ENCODE data around the gene CAPN9. TPM values are rescaled to one million over a fixed set of nuclear protein-coding genes. Genes with fewer than 3 reads are reported as not detected.
"Not testable (repeated sequence)": the region's sequence is repeated elsewhere in the genome, so short reads cannot be mapped to it uniquely, and the experiment has no call there.

The CAPN9 gene
- total RNA-seq, 2 donors from 2014 or later, result 46.3 to 53.6 TPM

DNA sequence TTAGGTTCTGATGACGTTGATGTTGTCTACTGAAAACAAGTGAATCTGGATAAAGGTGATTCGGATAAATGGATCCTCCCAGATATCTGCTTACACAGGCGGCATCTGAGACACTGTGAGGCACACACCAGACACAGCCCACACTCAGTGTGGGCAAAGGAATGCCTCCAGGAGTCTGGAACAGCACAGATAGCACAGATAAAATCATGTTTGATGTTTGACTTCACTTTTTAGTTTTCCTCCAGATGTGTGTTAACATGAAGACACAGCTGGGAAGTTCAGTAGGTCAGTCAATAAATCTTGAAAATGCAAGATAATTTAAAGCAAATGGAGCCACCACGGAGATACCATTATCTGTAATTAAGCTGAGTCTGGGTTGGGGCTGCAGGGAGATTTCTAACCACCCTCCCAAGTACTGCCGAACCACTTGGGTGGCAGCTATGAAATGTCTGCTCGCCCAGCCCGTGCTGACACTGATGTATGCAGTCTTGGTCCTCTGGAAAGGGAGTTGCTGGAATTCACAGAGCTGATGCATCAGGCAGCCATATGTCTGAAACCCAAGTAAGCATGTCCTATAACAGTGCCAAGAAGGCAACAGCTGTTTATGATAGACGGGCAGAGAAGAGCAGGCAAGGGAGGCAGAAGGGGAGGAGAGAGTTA is 11.7 kb downstream of the CAPN9 start:
- DNase-seq, result no peak
- intact Hi-C loops (cut with DNase I, micrococcal nuclease), result loop anchor here in 1 of 2 donors (10.0 kb wide), 1 partner anchor 114 kb away; the partner anchor contains the start of gene COG2
- no peak for ATAC-seq

DNA sequence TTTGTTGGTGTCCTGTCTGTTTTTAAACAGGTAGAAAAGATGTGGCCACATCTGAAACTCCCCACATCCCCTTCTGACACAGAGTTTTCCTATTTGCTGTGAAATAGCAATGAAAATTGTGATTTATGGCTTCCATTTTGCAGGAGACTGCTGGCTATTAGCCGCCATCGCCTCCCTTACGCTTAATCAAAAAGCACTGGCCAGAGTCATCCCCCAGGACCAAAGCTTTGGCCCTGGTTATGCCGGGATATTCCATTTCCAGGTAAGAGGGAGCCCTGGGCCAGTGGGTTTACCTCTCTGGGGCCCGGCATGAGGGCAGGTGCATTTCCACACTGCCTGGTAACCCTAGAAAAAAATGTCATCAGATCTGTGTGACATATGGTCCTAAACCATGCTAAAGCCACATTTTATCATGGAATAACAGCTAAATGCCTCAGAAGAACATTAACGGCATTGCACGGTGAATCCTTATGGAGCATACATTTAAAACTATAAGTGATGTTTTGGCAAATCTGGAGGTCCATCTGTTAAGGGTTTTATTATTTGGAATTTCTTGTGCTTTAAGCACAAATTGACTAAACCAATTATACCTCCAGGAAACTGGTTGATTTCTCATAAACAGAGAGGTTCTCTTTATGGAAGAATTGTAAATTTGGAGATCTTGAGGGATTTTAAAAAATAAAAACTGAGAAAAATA is 12.3 kb downstream of the CAPN9 start:
- intact Hi-C loops (cut with DNase I, micrococcal nuclease), result loop anchor here in 1 of 2 donors (10.0 kb wide), 1 partner anchor 115 kb away; the partner anchor contains the start of gene COG2
- ATAC-seq, result no peak
- DNase-seq, result no peak

DNA sequence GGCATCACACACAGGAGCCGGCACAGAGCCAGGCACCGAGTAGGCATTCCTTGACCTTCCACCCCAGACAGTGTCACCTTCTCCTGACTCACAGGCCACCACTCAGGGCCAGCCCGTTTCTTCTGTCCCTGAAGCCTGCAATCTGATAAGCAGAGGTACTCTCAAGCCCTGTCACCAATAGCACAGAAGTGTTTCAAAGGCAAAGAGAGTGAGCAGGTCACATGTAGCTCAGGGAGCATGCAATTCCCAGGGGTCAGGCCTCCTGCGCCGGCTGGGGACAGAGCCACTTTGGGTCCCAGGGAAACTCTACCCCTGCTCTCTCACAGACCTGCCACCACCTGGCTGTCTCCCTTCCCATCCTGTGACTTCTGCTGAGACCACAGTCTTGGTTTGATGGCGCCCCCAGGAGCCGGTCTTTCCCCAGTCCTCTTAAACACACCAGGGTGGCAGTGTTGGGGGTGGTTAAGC is 13.2 kb downstream of the CAPN9 start:
- peak; percentile 59 for ATAC-seq
- no peak for DNase-seq
- intact Hi-C loops (cut with DNase I, micrococcal nuclease), result no loop called here

DNA sequence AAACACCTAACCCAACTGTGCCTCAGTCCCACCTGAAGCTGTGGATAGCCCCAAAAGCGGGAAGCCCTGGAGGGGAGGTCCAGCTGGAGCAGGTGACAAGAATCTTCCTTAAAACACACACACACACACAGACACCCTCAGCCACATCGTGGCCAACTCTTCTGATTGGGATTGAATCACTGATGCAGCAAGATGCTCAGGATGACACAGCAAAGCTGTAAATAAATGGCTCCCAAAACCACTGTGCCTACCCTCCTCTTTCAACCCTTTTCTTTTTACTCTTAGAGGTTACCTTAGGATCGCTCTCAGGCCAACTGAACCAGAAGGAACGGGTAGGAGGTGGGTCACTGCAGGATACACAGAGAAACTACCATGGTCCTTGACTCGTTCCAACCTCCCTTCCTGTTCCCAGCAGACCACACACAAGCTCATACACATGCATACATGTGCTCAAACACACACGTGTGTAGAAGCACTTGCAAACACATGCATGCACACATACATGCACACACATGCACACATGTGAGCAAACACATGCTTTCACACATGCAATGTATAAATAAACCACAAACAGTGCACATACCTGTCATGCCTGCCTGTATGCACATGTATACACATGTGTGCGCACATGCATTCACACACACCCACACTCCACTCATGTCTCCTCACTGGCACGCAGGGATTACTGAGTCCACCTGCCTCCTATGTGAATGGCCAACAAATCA is 14.4 kb downstream of the CAPN9 start:
- ATAC-seq, result no peak

GRCh38 chr1:230763927-230764591 is 16.9 kb downstream of the CAPN9 start:
- intact Hi-C loops (cut with DNase I, micrococcal nuclease), result no loop called here
- no peak for DNase-seq
- ATAC-seq, result no peak

More for the DNA sequence above, 14.4 kb downstream of the CAPN9 start:
- intact Hi-C loops (cut with DNase I, micrococcal nuclease), result no loop called here
- DNase-seq, result no peak

- DNase-seq (no peak), ATAC-seq (no peak)
- intact Hi-C loops (cut with DNase I, micrococcal nuclease), result no loop called here
Measured at GRCh38 chr1:230766318-230766717, 19.1 kb downstream of the CAPN9 start.

GRCh38 chr1:230767859-230768612 is 20.8 kb downstream of the CAPN9 start:
- DNase-seq, ATAC-seq: not testable (repeated sequence)

GRCh38 chr1:230768903-230769570 is 21.8 kb downstream of the CAPN9 start:
- no peak for DNase-seq
- ATAC-seq, result no peak
- intact Hi-C loops (cut with DNase I, micrococcal nuclease), result no loop called here

More at GRCh38 chr1:230767859-230768612, 20.8 kb downstream of the CAPN9 start:
- intact Hi-C loops (cut with DNase I, micrococcal nuclease), result not testable (repeated sequence)

DNA sequence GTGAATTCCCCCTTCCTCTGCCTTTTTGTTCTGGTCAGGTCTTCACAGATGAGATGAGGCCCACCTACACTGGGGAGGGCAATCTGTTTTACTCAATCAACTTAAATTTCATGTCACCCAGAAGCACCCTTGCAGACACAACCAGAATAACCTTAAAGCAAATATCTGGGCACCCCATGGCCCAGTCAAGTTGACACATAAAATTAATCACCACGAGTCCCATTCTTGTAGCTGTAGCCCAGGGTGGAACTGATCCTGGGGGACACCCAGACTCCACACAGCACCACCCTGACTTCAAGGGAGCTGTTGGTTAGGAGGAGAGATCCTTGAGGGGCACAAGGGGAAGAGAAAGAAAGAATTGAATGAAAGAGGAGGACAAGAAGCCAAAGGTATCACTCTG is 23.1 kb downstream of the CAPN9 start:
- intact Hi-C loops (cut with DNase I, micrococcal nuclease), result loop anchor here in 1 of 2 donors (10.0 kb wide), 1 partner anchor 86 kb away; no protein-coding TSS in a partner anchor

DNA sequence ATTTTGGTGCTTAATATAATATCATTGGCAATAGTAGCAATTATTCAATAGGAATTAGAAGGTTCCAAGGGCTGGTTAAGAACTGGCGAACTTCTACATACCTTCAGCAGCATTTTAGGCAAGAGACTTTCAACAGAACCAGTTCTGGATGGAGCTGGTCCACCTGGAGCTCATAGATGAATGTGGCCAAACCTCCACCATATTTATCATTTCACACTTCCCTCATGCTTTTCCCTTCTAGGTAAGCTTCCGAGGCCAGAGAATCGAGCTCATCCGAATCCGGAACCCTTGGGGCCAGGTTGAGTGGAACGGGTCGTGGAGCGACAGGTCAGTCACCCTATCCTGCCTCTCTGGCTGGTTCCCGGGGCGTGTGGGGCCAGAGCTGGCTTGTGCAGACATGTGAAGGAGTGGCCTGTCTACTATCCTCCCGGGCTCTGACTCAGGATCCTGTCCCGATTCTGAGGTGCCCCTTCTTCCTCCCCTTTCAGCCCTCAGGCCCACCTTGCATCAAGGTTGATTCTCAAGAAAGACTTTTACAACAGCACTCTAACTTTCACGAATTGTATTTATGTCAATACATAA is 24.7 kb downstream of the CAPN9 start:
- intact Hi-C loops (cut with DNase I, micrococcal nuclease), result loop anchor here in 1 of 2 donors (10.0 kb wide), 1 partner anchor 87 kb away; no protein-coding TSS in a partner anchor
- no peak for DNase-seq
- ATAC-seq, result no peak

More for the DNA sequence above, 23.1 kb downstream of the CAPN9 start:
- DNase-seq (no peak), ATAC-seq (no peak)

DNA sequence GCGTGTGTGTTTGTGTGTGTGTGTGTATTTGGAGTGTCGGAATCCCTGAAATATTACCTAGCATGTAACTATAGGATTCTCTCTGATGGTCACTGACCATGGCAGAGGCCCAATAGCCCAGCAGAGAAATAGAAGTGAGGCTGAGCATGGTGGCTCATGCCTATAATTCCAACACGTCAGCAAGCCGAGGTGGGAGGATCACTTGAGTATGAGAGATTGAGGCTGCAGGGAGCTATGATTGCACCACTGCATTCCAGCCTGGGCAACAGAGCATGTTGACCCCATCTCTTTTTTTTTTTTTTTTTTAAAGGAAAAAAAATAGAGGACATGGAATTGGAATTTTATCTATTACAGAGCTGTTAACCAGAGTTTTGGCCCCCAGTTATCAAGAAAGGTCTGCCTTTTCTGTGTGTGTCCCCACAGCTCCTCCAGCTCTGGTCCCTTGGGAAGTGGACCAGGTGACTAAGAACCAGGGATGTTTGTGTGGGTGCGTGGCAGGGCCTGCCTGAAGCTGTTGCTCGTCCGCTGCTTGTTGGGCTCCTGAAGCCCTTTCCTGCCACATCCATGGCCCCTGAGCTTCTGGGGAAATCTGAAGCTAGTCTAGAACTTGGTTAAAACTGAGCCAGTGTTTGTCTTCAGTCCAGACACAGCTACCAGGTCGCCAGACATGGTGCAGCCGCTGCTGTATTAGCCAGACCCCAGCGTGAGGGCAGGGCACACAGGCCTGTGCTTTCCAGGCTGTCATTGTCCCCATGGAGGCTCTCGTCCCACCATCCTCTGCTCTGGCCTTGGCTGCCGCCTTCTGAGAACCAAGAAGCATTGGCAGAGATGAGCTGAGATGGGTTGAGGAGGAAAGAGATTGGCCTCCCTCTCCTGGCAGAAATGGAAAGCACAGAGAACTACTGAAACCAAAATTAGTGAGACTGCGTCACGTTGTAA is 25.5 kb downstream of the CAPN9 start:
- intact Hi-C loops (cut with DNase I, micrococcal nuclease), result loop anchor here in 1 of 2 donors (10.0 kb wide), 1 partner anchor 88 kb away; no protein-coding TSS in a partner anchor
- ATAC-seq (peak; percentile 96), DNase-seq (peak; percentile 41 to 42)

- peak; percentile 7 for ATAC-seq
- no peak for DNase-seq
- intact Hi-C loops (cut with DNase I, micrococcal nuclease), result loop anchor here in 1 of 2 donors (10.0 kb wide), 1 partner anchor 89 kb away; no protein-coding TSS in a partner anchor
Measured at GRCh38 chr1:230773396-230774033, 26.3 kb downstream of the CAPN9 start.

DNA sequence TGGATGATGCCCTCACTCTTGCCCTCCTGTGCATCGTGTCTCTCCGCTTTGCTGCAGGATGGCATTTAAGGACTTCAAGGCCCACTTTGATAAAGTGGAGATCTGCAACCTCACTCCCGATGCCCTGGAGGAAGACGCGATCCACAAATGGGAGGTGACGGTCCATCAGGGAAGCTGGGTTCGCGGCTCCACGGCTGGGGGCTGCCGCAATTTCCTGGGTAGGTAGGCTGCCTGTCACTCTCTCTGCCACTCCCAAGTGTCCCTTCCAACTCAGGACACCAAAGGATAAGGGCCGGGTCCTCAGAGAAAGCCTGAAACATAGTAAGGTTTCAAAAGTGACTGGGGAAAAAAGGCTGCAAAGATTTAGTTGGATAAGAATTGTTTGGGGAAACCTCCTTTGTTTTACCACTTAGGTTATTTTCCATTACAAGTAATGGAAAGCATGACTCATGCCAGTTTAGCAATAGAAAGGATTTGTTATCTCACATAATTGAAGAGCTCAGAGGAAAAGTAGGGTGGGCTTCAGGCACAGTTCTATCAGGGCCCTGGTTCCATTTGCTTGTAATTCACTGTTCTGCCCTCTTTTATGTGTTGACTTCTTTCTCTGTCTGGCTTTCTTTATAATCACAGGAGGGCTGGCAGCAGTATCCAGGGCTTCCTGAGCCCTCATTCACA is 31.9 kb downstream of the CAPN9 start:
- ATAC-seq (no peak), DNase-seq (no peak)
- intact Hi-C loops (cut with DNase I, micrococcal nuclease), result loop anchor here in 1 of 2 donors (10.0 kb wide), 1 partner anchor 94 kb away; no protein-coding TSS in a partner anchor

DNA sequence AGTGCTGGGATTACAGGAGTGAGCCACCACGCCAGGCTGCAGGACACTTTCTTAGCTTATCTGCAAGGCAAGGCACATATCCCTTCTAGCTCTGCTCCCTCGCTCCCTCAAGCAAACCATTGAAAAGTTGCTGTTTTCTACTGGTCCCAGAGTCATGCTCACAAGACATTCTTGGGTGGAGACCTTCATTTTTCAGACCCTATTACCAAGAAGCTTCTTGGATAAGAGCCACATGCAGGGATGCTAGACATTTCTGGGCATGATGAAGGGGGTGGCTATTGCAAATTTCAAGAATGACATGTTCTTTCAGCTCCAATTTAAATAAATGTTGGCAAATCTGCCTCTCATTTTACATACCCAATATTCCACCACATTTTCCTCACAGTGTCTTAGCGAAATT is 33.9 kb downstream of the CAPN9 start:
- DNase-seq, result no peak
- no peak for ATAC-seq
- intact Hi-C loops (cut with DNase I, micrococcal nuclease), result no loop called here

GRCh38 chr1:230781594-230781993 is 34.4 kb downstream of the CAPN9 start:
- DNase-seq (no peak), ATAC-seq (no peak)
- intact Hi-C loops (cut with DNase I, micrococcal nuclease), result no loop called here

Data from left colon (tissue), 2 donors.